Panc1 (cell line): ENCODE data around the gene PAX4.

ENCODE experiments used
- CTCF ChIP-seq: fragments of 450-650 bp; IDR thresholded peaks from 2 replicates; pipeline ENCODE4 v1.5.1; 2017; ENCODE audit warnings: mild to moderate bottlenecking
- POLR2AphosphoS5 ChIP-seq: IDR thresholded peaks from 2 replicates; pipeline ENCODE4 v1.6.1; 2012; ENCODE audit warnings: mild to moderate bottlenecking, low read depth, low read length, moderate library complexity

- no peak for TF ChIP-seq CTCF
- TF ChIP-seq POLR2AphosphoS5: no peak
Measured at GRCh38 chr7:127595737-127596136, 22.2 kb downstream of the PAX4 start.
